Stimulated activated CD4-positive, alpha-beta T cell treated with anti-CD3 and anti-CD28 coated beads, Interleukin-1b, Interleukin-23, amount 100 ng/mL, for 1 hour (primary cell): ENCODE data around the gene ART4.

Experiments used
- DNase-seq, 2 donors: peaks; one replicate each; pipeline ENCODE4 v3.0.0-alpha.2; 2020; ENCODE audit warnings: low read depth in 2 of 2

Gene ART4, protein sequence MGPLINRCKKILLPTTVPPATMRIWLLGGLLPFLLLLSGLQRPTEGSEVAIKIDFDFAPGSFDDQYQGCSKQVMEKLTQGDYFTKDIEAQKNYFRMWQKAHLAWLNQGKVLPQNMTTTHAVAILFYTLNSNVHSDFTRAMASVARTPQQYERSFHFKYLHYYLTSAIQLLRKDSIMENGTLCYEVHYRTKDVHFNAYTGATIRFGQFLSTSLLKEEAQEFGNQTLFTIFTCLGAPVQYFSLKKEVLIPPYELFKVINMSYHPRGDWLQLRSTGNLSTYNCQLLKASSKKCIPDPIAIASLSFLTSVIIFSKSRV

GRCh38 chr12:14843425-14843887, at the start of gene ART4:
ART4 (minus strand) TSS chr12:14843526; CDS start chr12:14843113, 413 bp downstream.
- DNase-seq: no peak

DNA sequence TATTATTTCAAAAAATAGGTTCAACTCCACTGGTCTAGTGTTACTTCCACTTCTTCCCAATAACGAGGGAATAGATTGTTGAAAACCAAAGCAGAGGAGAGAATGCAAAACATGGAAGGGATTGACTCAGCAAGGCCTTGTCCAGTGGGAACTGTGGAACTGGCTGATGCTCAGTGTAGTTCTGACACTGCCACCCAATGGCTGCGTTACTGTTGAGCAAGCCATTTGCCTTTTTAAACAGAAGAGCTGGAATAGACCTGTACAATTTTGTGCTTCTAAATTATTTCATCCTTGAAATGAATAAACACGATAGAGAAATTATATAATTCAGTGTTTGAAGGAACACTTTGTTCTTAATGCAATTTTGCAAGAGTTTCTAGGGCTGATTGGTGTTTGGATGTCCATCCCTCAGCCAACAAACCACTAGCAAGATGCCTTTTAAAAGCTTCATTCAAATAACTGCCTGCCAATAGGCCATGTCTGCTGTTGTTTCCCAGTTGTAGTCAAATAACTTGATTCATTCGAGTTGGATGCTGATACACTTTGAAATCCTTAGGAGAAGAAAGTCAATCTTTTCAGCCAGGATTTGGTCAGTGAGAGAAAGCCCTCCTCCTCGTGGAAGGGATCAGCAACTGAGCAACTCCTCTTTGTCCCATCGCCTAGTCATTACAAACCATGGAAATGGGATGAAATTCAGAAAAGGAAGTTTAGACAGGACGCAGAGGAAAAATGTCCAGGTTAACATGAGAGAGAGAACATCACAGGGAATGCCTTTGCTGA, 49.6 kb upstream of the ART4 start:
- DNase-seq: no peak

- DNase-seq: no peak
Observed at GRCh38 chr12:14890701-14891100, 47.4 kb upstream of the ART4 start.

DNA sequence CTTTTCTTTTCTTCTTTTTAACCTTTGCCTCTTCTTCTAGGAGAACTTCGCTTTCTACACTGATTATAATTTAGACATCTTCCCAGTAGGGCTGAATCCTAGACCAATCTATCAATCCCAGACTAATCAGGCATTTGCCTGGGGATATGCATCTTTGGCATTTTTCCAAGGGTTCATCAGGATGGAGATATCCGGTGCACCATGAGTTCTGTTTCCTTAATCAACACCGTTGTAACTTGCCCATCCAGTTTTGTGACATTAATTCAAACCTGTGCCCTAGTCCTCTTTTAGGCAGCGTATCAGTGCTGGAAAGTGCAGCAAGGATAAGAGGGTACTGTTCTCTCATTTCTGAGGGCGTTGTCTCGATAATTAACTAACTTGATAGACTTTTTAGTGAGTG, 42.9 kb upstream of the ART4 start:
- DNase-seq: no peak

DNA sequence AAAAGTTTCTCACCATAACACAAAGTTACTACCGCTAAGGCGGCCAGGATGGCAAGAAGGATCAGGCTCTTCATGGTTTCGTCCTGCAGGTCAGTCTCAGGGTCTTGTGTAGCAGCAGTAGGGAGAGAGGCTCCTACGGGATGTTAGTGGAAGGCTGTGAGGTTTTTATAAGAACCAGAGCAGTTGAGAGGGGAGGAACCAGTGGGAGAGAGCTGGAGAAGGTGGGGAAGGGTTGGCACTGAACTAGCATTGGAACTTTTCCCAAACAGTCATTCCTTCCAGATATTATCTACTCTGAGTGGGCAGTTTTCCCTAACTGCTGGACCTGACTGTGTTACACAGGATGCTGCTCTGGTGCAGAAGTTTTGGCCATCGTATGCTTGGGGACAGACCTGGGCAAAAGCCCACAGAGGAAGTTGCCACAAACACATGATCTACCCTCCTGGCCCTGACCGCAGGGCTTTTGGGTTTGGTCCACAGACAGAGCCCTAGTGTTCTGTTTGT, 42.4 kb upstream of the ART4 start, which contains the start of gene MGP:
MGP (minus strand) TSS at position 137 of the 504 bp plus-strand sequence; CDS start at position 74, 63 bp downstream.
- no peak for DNase-seq

- DNase-seq: peak; percentile 50 to 68
Observed at GRCh38 chr12:14884458-14884878, 41.1 kb upstream of the ART4 start.

DNA sequence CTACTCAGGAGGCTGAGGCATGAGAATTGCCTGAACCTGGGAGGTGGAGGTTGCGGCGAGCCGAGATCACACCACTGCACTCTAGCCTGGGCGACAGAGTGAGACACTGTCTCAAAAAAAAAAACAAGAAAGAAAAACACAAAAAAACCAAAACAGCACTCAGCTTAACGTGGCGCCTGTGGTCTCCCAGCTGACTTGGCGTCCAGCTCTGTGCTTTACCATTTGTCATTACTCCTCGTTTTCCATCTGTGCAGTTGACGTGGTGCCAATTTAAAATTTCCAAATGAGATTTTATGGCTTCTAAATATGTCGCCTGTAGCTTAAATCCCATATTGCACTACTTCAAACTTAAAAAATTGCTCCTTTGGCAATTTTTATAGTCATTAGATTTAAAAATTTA, 40.4 kb upstream of the ART4 start:
- DNase-seq: no peak

- no peak for DNase-seq
Observed at GRCh38 chr12:14880890-14881453, 37.6 kb upstream of the ART4 start.

GRCh38 chr12:14879222-14879933, 36.1 kb upstream of the ART4 start:
- DNase-seq: no peak

DNA sequence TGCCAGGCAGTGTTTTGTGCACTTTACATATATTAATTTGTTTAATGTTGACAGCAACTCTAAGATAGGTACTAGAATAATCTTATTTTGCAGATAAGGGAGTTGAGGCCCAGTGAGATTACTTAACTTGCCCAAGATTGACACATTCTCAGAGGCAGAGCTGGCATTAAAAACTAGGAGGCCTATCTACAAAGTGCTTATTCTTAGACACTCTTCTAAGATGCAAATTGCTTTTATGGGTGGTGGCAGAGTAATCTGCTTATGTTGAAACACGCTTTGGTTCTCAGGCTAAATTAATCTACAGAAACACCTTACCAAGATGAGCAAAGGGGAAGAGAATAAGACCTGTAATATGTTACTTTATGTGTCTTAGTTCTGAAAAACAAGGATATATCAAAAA, 35.2 kb upstream of the ART4 start:
- no peak for DNase-seq

DNA sequence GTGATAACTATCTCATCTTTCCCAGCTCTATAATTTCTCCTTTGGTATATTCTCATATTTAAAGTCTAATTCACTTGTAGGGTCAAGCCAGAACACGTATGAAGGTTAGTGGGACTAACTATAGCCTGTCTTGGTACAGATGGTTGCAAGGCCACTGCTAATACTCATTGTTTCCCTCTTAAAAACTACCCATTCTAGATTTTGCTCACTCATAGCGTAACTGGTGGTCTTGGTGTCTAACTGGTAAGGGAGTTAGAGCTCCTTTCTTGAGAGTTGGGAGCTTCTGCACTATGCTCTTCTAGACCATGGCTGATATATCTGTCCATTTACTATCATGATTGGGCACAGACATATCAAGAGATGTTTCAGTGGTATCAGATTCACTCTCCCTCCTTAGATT, 33.5 kb upstream of the ART4 start:
- DNase-seq: no peak

- no peak for DNase-seq
Observed at GRCh38 chr12:14874882-14875281, 31.6 kb upstream of the ART4 start.

- DNase-seq: no peak
Observed at GRCh38 chr12:14873440-14874185, 30.3 kb upstream of the ART4 start.

DNA sequence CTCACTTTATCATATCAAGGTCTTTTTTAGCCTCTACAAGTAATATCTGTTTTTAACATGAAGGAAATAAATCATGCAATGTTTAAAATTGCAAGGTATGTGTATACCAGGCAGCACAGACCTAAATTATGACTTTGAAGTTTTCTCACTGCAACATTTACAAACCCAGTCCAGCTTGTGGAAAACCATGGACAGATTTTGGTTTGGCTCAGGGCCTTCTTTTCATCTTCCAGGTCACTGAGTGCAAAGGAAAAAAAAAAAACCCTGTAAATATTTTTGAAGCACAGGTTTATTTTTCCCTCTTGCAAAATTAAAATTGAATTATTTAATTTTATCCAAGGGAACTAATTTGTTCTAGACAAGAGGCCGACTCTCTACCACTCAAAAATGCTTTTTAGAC, 28.6 kb upstream of the ART4 start:
- no peak for DNase-seq

GRCh38 chr12:14871247-14871646, 27.9 kb upstream of the ART4 start:
- DNase-seq: no peak

- DNase-seq: no peak
Observed at GRCh38 chr12:14868916-14869506, 25.7 kb upstream of the ART4 start.

DNA sequence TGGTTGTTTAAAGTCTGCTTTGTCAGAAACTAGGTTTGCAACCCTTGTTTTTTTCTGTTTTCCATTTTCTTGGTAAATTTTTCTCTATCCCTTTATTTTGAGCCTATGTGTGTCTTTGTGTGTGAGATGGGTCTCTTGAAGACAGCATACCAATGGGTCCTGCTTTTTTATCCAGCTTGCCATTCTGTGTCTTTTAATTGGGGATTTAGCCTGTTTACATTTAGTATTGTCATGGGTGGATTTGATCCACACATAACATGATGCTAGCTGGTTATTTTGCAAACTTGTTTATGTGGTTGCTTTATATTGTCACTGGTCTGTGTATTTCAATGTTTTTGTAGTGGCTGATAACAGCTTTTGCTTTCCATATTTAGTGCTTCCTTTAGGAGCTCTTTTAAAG, 17.2 kb upstream of the ART4 start:
- no peak for DNase-seq

DNA sequence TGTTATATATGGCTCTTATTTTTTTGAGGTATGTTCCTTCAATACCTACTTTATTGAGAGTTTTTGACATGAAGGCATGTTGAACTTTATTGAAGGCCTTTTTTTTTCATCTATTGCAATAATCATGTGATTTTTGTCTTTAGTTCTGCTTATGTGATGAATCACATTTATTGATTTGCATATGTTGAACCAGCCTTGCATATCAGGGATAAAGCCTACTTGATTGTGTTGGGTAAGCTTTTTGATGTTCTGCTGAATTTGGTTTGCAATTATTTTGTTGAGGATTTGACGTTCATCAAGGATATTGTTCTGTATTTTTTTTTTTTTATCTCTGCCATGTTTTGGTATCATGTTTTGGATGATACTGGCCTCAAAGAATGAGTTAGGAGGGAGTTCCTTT, 15.2 kb upstream of the ART4 start:
- no peak for DNase-seq

DNA sequence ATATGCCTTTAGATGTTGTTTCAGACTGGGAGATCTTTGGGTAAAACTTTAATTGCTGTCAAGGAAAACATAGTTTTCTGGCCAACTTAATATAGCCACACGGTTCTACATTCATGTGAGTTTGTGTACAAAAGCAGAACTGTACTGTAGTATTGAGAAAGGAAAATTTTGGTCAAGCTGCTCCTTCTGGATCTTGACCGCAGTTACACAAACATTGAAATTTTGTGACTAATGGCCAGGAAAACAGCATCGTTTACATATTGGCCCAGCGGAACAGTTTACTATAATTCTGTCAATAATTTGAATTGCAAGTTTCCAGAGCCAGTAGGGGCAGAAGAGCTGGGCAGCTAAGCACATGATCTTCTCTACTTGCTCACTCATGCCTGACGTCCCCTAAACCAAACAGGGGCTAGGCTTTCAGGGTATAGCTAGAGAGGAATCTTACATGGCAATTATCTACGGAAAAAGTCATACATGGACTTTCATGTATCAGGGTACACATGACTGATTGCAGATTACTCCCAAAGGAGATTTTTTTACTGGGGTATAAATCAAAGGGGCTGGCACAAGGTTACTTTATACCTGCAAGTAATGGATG, 11.4 kb upstream of the ART4 start:
- DNase-seq: no peak

DNA sequence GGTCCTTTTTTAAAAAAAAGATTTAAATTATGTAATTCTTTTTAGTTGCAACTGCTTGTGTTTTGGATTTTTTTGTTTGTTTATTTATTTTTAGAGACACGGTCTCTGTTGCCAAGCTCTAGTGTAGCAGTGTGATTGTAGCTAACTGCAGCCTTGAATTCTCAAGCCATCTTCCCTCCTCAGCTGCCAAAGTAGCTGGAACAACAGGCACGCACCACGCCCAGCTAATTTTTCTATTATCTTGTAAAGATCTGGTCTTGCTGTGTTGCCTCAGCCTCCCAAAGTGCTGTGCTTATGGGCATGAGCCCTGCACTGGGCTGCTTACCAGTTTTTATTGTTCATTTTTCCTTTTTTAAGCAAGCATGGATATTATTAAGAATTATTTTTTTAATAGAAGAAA, 10.6 kb upstream of the ART4 start:
- DNase-seq: no peak
